OCI-LY7 (cell line): Measurements from ENCODE around the gene ANTXR1. TPM values are rescaled to one million over a fixed set of nuclear protein-coding genes. Genes with fewer than 3 reads are reported as not detected.

Source experiments
- BruUV-seq: library from RNA; stranded (reverse); fragments of 400-500 nt; replicated peaks from 2 replicates; lab custom pipeline; 2021; lab: Mats Ljungman, UMichigan
- CTCF ChIA-PET: fragments of 300-600 bp; sonication (Branson Sonifier 250); formaldehyde crosslinking; loops from one replicate; lab custom pipeline; 2022; ENCODE audit warnings: antibody characterized with exemption; ENCODE audit not compliant: unreplicated experiment; lab: Charles Lee
- POLR2A ChIA-PET: fragments of 300-600 bp; sonication (Branson Sonifier 250); formaldehyde crosslinking; loops from one replicate; lab custom pipeline; 2022; ENCODE audit warnings: antibody characterized with exemption; lab: Charles Lee
- DNase-seq: peaks from one replicate; pipeline ENCODE4 v3.0.0-alpha.2; 2015; ENCODE audit warnings: low spot score
- H2AFZ ChIP-seq: fragments of 200-600 bp; sonication (generic), shearing (Covaris generic); 2 replicates; pipeline ENCODE4 v1.6.1; 2014; ENCODE audit warnings: mild to moderate bottlenecking, antibody characterized with exemption, low read length, moderate library complexity
- H3K27ac ChIP-seq: fragments of 200-600 bp; sonication (generic); 2 replicates; pipeline ENCODE4 v1.5.1; 2014; ENCODE audit warnings: mixed run types, low read depth, mild to moderate bottlenecking, moderate library complexity, low read length, inconsistent platforms; ENCODE audit not compliant: poor library complexity, severe bottlenecking
- H3K36me3 ChIP-seq: fragments of 200-600 bp; sonication (generic); 2 replicates; pipeline ENCODE4 v1.6.1; 2014; ENCODE audit warnings: mild to moderate bottlenecking, antibody characterized with exemption, low read length, moderate library complexity, mixed read lengths; ENCODE audit not compliant: insufficient read depth
- H3K4me1 ChIP-seq: fragments of 200-600 bp; sonication (generic); 2 replicates; pipeline ENCODE4 v1.5.1; 2014; ENCODE audit warnings: mild to moderate bottlenecking, low read length; ENCODE audit not compliant: insufficient read depth, poor library complexity, severe bottlenecking
- H3K4me2 ChIP-seq: fragments of 200-600 bp; sonication (generic); 2 replicates; pipeline ENCODE4 v1.6.1; 2014; ENCODE audit warnings: mild to moderate bottlenecking, low read length
- H3K4me3 ChIP-seq: fragments of 200-600 bp; sonication (generic); 2 replicates; pipeline ENCODE4 v1.5.1; 2014; ENCODE audit warnings: mild to moderate bottlenecking, low read depth, low read length; ENCODE audit not compliant: poor library complexity, severe bottlenecking
- H3K79me2 ChIP-seq: fragments of 200-600 bp; sonication (generic); 2 replicates; pipeline ENCODE4 v1.6.1; 2016; ENCODE audit warnings: low read depth, mild to moderate bottlenecking, low read length, moderate library complexity, mixed read lengths; ENCODE audit not compliant: insufficient read depth
- H3K9me2 ChIP-seq: fragments of 200-600 bp; sonication (generic); 2 replicates; pipeline ENCODE4 v1.6.1; 2016; ENCODE audit warnings: mild to moderate bottlenecking, low read length, mixed read lengths; ENCODE audit not compliant: insufficient read depth
- H3K9me3 ChIP-seq: fragments of 200-600 bp; sonication (generic); 2 replicates; pipeline ENCODE4 v1.6.1; 2014; ENCODE audit warnings: mild to moderate bottlenecking, mixed run types, low read length, mixed read lengths
- H4K20me1 ChIP-seq: fragments of 200-600 bp; sonication (generic); 2 replicates; pipeline ENCODE4 v1.6.1; 2014; ENCODE audit warnings: mild to moderate bottlenecking, antibody characterized with exemption, low read length, moderate library complexity, mixed read lengths; ENCODE audit not compliant: insufficient read depth
- CTCF ChIP-seq: fragments of 200-600 bp; sonication (generic); conservative IDR thresholded peaks from 2 replicates; pipeline ENCODE4 v1.5.1; 2014; ENCODE audit warnings: mild to moderate bottlenecking, antibody characterized with exemption, low read length, moderate library complexity, mixed read lengths
- EZH2phosphoT487 ChIP-seq: fragments of 200-600 bp; sonication (generic); IDR thresholded peaks from 2 replicates; pipeline ENCODE4 v1.6.1; 2018; ENCODE audit warnings: low read depth, borderline replicate concordance, mild to moderate bottlenecking, mixed run types, antibody characterized with exemption, low read length, moderate library complexity, mixed read lengths
- intact Hi-C: fragments of 100-400 bp; cut with micrococcal nuclease; formaldehyde crosslinking; loops from one replicate; pipeline ENCODE4 v1.10.0; 2022; ENCODE audit not compliant: unreplicated experiment
- total RNA-seq, 2 experiments: library from RNA; depleted of rRNA in 1 of 2; stranded (reverse); fragments of >200 nt in 1 of 2; shearing (Covaris generic) in 1 of 2; gene quantifications; 2 replicates each; pipeline ENCODE4 v1.2.3, GENCODE V29; 2014 to 2022

Gene ANTXR1
- total RNA-seq, 2 experiments from 2014 or later: not detected

- H3K36me3 ChIP-seq: no peaks in the 10 kb centered on the region
- ChIA-PET CTCF (no interaction called here), POLR2A (no interaction called here)
- no peaks in the 10 kb centered on the region for H3K9me3 ChIP-seq
- H3K27ac ChIP-seq: no peak overlapping the region
- no peak overlapping the region for H3K4me3 ChIP-seq
- no peaks in the 10 kb centered on the region for H3K79me2 ChIP-seq
- DNase-seq: no peak
- no peaks in the 10 kb centered on the region for H4K20me1 ChIP-seq
- no TSS peak for BruUV-seq
- H3K9me2 ChIP-seq: no peaks in the 10 kb centered on the region
- H3K4me1 ChIP-seq: no peaks in the 10 kb centered on the region
- TF ChIP-seq CTCF (no peak), EZH2phosphoT487 (no peak)
- no peak overlapping the region for H3K4me2 ChIP-seq
- H2AFZ ChIP-seq: no peak overlapping the region
- intact Hi-C loops: no loop called here
Measured at GRCh38 chr2:69007169-69007568, 5.8 kb upstream of the ANTXR1 start.

GRCh38 chr2:69007603-69008002 lies 5.4 kb upstream of the ANTXR1 start:
- CTCF ChIA-PET: no interaction called here
- H4K20me1 ChIP-seq: no peaks in the 10 kb centered on the region
- no peak overlapping the region for H3K27ac ChIP-seq
- DNase-seq: no peak
- no peak overlapping the region for H3K4me2 ChIP-seq
- POLR2A ChIA-PET: no interaction called here
- H3K9me2 ChIP-seq: no peaks in the 10 kb centered on the region
- H3K4me1 ChIP-seq: no peaks in the 10 kb centered on the region
- H3K4me3 ChIP-seq: no peak overlapping the region
- intact Hi-C loops: no loop called here
- no peaks in the 10 kb centered on the region for H3K36me3 ChIP-seq
- no peak overlapping the region for H2AFZ ChIP-seq
- BruUV-seq: no TSS peak
- no peaks in the 10 kb centered on the region for H3K9me3 ChIP-seq
- TF ChIP-seq EZH2phosphoT487 (no peak), CTCF (no peak)
- H3K79me2 ChIP-seq: no peaks in the 10 kb centered on the region

- TF ChIP-seq CTCF (no peak), EZH2phosphoT487 (no peak)
- CTCF ChIA-PET: no interaction called here
- intact Hi-C loops: no loop called here
Measured at GRCh38 chr2:69010437-69011194, 2.4 kb upstream of the ANTXR1 start.

More at GRCh38 chr2:69010437-69011194, 2.4 kb upstream of the ANTXR1 start:
- Histone ChIP-seq H4K20me1 (no peaks in the 10 kb centered on the region), H3K4me2 (no peak overlapping the region), H3K36me3 (no peaks in the 10 kb centered on the region), H3K27ac (no peak overlapping the region), H3K9me2 (no peaks in the 10 kb centered on the region), H3K4me3 (no peak overlapping the region), H2AFZ (no peak overlapping the region), H3K79me2 (no peaks in the 10 kb centered on the region), H3K9me3 (no peaks in the 10 kb centered on the region), H3K4me1 (no peaks in the 10 kb centered on the region)
- BruUV-seq: no TSS peak
- POLR2A ChIA-PET: interaction anchor here (0.5 kb wide), 1 partner anchor 248 kb away, joined by 3 read pairs; no protein-coding TSS in a partner anchor
- DNase-seq: no peak
